Right lobe of liver (tissue), 4 donors: ENCODE data around the gene PRR16.

Experiments used
- CTCF ChIP-seq, 4 donors: fragments of 200-600 bp in 3 of 4; fragments of 450-650 bp in 1 of 4; IDR thresholded peaks; one replicate each; pipeline versions ENCODE4 v1.5.1 to v1.8.0; 2016 to 2022; ENCODE audit warnings: antibody characterized with exemption in 4 of 4, mild to moderate bottlenecking in 2 of 4
- POLR2A ChIP-seq: fragments of 450-650 bp; IDR thresholded peaks from one replicate; pipeline ENCODE4 v1.6.1; 2017; ENCODE audit warnings: antibody characterized with exemption, mild to moderate bottlenecking
- donor health status: DM: no; HTN: no; CAD: no.
- donor health status: DM: no; HTN: no; CAD: no.
- donor health status: DM: no; HTN: yes; CAD: no.

- no peak for TF ChIP-seq CTCF (IDR thresholded peaks at IDR 0.05)
- TF ChIP-seq POLR2A, result no peak
These were observed 219.5 kb downstream of the PRR16 start for GRCh38 chr5:120683580-120683979.
